Measurements from ENCODE around the gene CLPTM1L.
"Not testable (repeated sequence)": the region's sequence is repeated elsewhere in the genome, so short reads cannot be mapped to it uniquely, and the experiment has no call there.

Gene CLPTM1L

DNA sequence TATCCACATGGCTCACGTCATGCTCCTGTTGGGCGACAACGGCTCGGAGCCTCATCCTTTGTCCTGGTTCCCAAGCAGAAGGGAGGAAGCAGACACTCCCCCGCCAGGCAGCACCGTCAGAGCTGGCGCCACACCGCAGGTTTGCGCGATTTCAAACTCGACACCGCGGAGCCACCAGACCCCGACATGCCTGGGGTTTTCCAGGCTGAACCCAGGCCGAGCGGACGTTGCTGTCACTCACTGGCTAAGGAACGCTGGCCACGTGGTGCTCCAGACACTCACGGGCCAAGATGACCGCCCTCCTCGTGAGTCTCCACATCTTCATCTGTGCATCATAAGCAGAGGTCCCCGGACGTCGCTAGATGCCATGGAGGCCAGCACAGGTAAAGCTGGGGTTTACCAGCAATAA lies 59.0 kb downstream of the CLPTM1L start:
- no peak for DNase-seq (ENCODE audit: low read depth)
- no peak for TF ChIP-seq CTCF (conservative IDR thresholded peaks at IDR 0.05; ENCODE audit: control insufficient read depth, insufficient read depth, low read depth, low read length)
- no peak overlapping the region for H3K4me3 ChIP-seq (ENCODE audit: control insufficient read depth, low read depth, low read length)

- no peak overlapping the region for H3K4me3 ChIP-seq (ENCODE audit: control insufficient read depth, low read depth, low read length)
- no peak for DNase-seq (ENCODE audit: low read depth)
- TF ChIP-seq CTCF (conservative IDR thresholded peaks at IDR 0.05; ENCODE audit: control insufficient read depth, insufficient read depth, low read depth, low read length): no peak
These were observed 59.8 kb downstream of the CLPTM1L start for GRCh38 chr5:1285141-1285540.

DNA sequence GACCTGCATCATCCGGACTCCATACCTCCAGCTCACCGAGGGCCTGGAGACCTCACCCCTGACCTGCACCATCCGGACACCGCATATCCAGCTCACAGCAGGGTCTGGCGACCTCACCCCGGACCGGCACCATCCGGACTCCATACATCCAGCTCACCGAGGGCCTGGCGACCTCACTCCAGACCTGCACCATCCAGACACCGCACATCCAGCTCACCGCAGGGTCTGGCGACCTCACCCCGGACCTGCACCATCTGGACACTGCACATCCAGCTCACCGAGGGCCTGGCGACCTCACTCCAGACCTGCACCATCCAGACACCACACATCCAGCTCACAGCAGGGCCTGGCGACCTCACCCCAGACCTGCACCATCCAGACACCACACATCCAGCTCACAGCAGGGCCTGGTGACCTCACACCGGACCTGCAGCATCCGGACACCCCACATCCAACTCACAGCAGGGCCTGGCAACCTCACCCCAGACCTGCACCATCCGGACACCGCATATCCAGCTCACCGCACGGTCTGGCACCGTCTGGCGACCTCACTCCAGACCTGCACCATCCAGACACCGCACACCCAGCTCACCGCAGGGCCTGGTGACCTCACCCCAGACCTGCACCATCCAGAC lies 60.4 kb downstream of the CLPTM1L start:
- DNase-seq (ENCODE audit: low read depth); H3K4me3 ChIP-seq (ENCODE audit: control insufficient read depth, low read depth, low read length): not testable (repeated sequence)

GRCh38 chr5:1283729-1284041 lies 61.2 kb downstream of the CLPTM1L start:
- not testable (repeated sequence) for DNase-seq (ENCODE audit: low read depth)

GRCh38 chr5:1282993-1283728 lies 61.7 kb downstream of the CLPTM1L start:
- not testable (repeated sequence) for H3K4me3 ChIP-seq (ENCODE audit: control insufficient read depth, low read depth, low read length)

More at GRCh38 chr5:1283729-1284041, 61.2 kb downstream of the CLPTM1L start:
- not testable (repeated sequence) for H3K4me3 ChIP-seq (ENCODE audit: control insufficient read depth, low read depth, low read length)

DNA sequence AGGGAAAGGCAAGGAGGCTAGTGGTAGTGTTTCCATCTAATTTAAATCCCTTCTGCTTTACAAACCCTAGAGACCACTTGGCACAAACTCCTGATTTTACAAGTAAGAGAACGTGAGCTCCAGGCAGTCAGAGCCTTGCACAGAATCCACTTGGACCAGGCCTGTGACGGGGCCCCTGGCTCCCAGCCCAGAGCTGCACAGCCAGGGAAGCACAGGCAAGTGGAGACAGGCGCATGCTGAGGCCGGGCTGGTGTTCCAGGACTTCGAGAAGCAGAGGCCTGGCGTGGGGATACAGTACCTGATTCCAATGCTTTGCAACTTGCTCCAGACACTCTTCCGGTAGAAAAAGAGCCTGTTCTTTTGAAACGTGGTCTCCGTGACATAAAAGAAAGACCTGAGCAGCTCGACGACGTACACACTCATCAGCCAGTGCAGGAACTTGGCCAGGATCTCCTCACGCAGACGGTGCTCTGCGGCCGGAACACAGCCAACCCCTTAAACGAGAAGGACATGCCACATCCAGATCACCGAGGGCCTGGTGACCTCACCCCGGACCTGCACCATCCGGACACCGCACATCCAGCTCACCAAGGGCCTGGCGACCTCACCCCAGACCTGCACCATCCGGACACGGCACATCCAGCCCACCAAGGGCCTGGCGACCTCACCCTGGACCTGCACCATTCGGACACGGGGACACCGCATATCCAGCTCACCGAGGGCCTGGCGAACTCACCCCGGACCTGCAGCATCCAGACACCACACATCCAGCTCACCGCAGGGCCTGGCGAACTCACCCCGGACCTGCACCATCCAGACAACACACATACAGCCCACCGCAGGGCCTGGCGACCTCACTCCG lies 62.5 kb downstream of the CLPTM1L start:
- TF ChIP-seq CTCF (conservative IDR thresholded peaks at IDR 0.05; ENCODE audit: control insufficient read depth, insufficient read depth, low read depth, low read length): no peak
- no peak for DNase-seq (ENCODE audit: low read depth)
- H3K4me3 ChIP-seq (ENCODE audit: control insufficient read depth, low read depth, low read length): no peak overlapping the region

More at GRCh38 chr5:1282993-1283728, 61.7 kb downstream of the CLPTM1L start:
- not testable (repeated sequence) for DNase-seq (ENCODE audit: low read depth)

- no peak overlapping the region for H3K4me3 ChIP-seq (ENCODE audit: control insufficient read depth, low read depth, low read length)
- no peak for TF ChIP-seq CTCF (conservative IDR thresholded peaks at IDR 0.05; ENCODE audit: control insufficient read depth, insufficient read depth, low read depth, low read length)
- no peak for DNase-seq (ENCODE audit: low read depth)
These were observed 63.6 kb downstream of the CLPTM1L start for GRCh38 chr5:1281038-1281882.
